ENCODE measurements around the gene UQCRC2.

- no peak for TF ChIP-seq EZH2phosphoT487 (IDR thresholded peaks at IDR 0.05; ENCODE audit: low read depth, severe bottlenecking, unreplicated experiment)
- no peak for TF ChIP-seq CTCF (IDR thresholded peaks at IDR 0.05; ENCODE audit: poor library complexity)
- no peak for TF ChIP-seq EZH2 (IDR thresholded peaks at IDR 0.05; ENCODE audit: borderline replicate concordance)
These were observed 4.7 kb downstream of the UQCRC2 start for GRCh38 chr16:21957714-21958346.

Data from hepatocyte (in vitro differentiated cells).